Fibroblast of lung (primary cell): ENCODE data around the gene QPCTL. TPM values are rescaled to one million over a fixed set of nuclear protein-coding genes. Genes with fewer than 3 reads are reported as not detected.

Source experiments
- DNase-seq, 2 donors: peaks; one replicate each; pipeline versions ENCODE4 v3.0.0 to v3.0.0-alpha.2; 2010; ENCODE audit warnings: low read depth in 2 of 2
- H2AFZ ChIP-seq: 2 replicates; pipeline ENCODE4 v1.5.1; 2012; ENCODE audit warnings: low read length, control low read depth, inconsistent platforms
- H3K27ac ChIP-seq: 2 replicates; pipeline ENCODE4 v1.5.1; 2011; ENCODE audit warnings: low read length, control low read depth; ENCODE audit not compliant: insufficient read depth
- H3K27me3 ChIP-seq: 2 replicates; pipeline ENCODE4 v1.5.1; 2011; ENCODE audit warnings: mild to moderate bottlenecking, low read length; ENCODE audit not compliant: control insufficient read depth, insufficient read depth
- H3K36me3 ChIP-seq: 2 replicates; pipeline ENCODE4 v1.5.1; 2011; ENCODE audit warnings: low read length; ENCODE audit not compliant: control insufficient read depth, insufficient read depth
- H3K4me1 ChIP-seq: 2 replicates; pipeline ENCODE4 v1.5.1; 2011; ENCODE audit warnings: low read length; ENCODE audit not compliant: control insufficient read depth, insufficient read depth; ENCODE audit errors: extremely low read depth
- H3K4me2 ChIP-seq: 2 replicates; pipeline ENCODE4 v1.5.1; 2011; ENCODE audit warnings: low read length, control low read depth; ENCODE audit not compliant: insufficient read depth; ENCODE audit errors: extremely low read depth
- H3K4me3 ChIP-seq, 4 experiments: fragments of 200-600 bp in 1 of 4; sonication (generic) in 1 of 4; replicated peaks in 1 of 4; 2 replicates each; pipeline ENCODE4 v1.5.1; 2011 to 2016; ENCODE audit warnings: low read length in 4 of 4, low read depth in 3 of 4, mild to moderate bottlenecking in 3 of 4, control low read depth in 2 of 4, inconsistent platforms in 1 of 4, mixed read lengths in 1 of 4; ENCODE audit not compliant: insufficient read depth in 1 of 4; ENCODE audit errors: control extremely low read depth in 1 of 4
- H3K79me2 ChIP-seq: 2 replicates; pipeline ENCODE4 v1.5.1; 2012; ENCODE audit warnings: mild to moderate bottlenecking, low read length, inconsistent platforms; ENCODE audit not compliant: control insufficient read depth, insufficient read depth
- H3K9ac ChIP-seq: 2 replicates; pipeline ENCODE4 v1.5.1; 2011; ENCODE audit warnings: mild to moderate bottlenecking, low read length, control low read depth; ENCODE audit not compliant: insufficient read depth
- H3K9me3 ChIP-seq: 2 replicates; pipeline ENCODE4 v1.5.1; 2012; ENCODE audit warnings: low read depth, low read length; ENCODE audit not compliant: control insufficient read depth, insufficient read depth
- H4K20me1 ChIP-seq: 2 replicates; pipeline ENCODE4 v1.5.1; 2011; ENCODE audit warnings: low read length; ENCODE audit not compliant: control insufficient read depth, insufficient read depth; ENCODE audit errors: extremely low read depth
- EZH2 ChIP-seq: IDR thresholded peaks from 2 replicates; pipeline ENCODE4 v1.5.1; 2012; ENCODE audit warnings: low read length, control low read depth, mild to moderate bottlenecking; ENCODE audit errors: missing control alignments
- polyA plus RNA-seq, 2 donors: library from polyadenylated mRNA; depleted of rRNA in 1 of 2; stranded (reverse) in 1 of 2; unstranded in 1 of 2; fragments of >200 nt; gene quantifications; 2 replicates each; pipeline ENCODE4 v1.2.1, GENCODE V29; 2011 to 2012; ENCODE audit warnings: missing spikeins in 1 of 2
- total RNA-seq: library from RNA; depleted of rRNA; stranded (reverse); fragments of >200 nt; gene quantifications from 2 replicates; pipeline ENCODE4 v1.2.1, GENCODE V29; 2014
- TF ChIP-seq, protein P1 (sequence below), 2 donors: IDR thresholded peaks in 1 of 2; conservative IDR thresholded peaks in 1 of 2; 1 replicate in 1 of 2; 2 replicates in 1 of 2; pipeline ENCODE4 v1.5.1; 2011 to 2012; ENCODE audit warnings: low read length in 2 of 2, control low read depth in 1 of 2, inconsistent platforms in 1 of 2, low read depth in 1 of 2, mild to moderate bottlenecking in 1 of 2

QPCTL gene
- total and polyA plus RNA-seq, 2 donors (not counting 1 experiment from before 2014, with no cell fraction given) = 5.8 to 9.4 TPM

DNA sequence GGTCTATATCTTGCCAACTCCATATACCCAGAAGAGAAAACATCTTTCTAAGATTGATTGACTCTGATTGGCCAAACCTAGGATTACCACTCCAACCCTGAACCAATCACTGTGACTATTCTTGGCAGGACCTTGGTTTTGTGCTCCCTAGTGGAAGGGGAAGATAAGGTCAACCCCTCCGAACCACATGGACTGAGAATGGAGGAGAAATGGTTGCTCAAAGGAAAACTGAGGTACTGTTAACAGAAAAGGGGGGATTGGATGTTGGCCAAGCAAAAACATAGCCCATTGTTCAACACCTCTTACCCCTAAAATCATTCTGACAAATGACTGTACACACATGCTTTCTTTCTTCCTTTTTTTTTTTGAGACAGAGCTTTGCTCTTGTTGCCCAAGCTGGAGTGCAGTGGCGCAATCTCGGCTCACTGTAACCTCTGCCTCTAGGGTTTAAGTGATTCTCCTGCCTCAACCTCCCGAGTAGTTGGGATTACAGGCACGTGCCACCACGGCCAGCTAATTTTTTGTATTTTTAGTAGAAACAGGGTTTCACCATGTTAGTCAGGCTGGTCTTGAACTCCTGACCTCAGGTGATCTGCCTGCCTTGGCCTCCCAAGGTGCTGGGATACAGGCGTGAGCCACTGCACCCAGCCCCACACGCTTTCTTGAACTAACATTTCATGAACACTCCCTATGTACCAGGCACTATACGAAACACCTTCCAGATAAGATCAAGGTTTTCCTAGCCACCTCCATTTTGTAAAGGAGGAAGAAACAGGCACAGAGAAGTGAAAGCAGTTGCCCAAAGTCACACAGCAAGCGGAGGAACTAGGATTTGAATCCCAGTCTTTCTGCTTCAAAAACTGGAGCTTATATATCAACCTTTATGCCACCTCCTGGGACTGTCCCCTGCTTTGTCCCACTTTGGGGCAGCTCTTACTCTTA, 47.3 kb downstream of the QPCTL start:
- TF ChIP-seq EZH2 = no peak
- TF ChIP-seq, protein P1, sequence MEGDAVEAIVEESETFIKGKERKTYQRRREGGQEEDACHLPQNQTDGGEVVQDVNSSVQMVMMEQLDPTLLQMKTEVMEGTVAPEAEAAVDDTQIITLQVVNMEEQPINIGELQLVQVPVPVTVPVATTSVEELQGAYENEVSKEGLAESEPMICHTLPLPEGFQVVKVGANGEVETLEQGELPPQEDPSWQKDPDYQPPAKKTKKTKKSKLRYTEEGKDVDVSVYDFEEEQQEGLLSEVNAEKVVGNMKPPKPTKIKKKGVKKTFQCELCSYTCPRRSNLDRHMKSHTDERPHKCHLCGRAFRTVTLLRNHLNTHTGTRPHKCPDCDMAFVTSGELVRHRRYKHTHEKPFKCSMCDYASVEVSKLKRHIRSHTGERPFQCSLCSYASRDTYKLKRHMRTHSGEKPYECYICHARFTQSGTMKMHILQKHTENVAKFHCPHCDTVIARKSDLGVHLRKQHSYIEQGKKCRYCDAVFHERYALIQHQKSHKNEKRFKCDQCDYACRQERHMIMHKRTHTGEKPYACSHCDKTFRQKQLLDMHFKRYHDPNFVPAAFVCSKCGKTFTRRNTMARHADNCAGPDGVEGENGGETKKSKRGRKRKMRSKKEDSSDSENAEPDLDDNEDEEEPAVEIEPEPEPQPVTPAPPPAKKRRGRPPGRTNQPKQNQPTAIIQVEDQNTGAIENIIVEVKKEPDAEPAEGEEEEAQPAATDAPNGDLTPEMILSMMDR (conservative IDR thresholded peaks at IDR 0.05 in 1 of 2, IDR thresholded peaks at IDR 0.05 in 1 of 2; ENCODE audit: low read depth in 1 of 2, low read length in 2 of 2) = no peak
- H3K4me1 ChIP-seq = no peaks in the 10 kb centered on the region
- no peak overlapping the region for H3K27ac ChIP-seq
- H3K27me3 ChIP-seq = peaks cover 7% of the 10 kb centered on the region
- H3K79me2 ChIP-seq = no peaks in the 10 kb centered on the region
- H2AFZ ChIP-seq = no peak overlapping the region
- H3K9me3 ChIP-seq = no peaks in the 10 kb centered on the region
- DNase-seq = no peak
- no peaks in the 10 kb centered on the region for H3K36me3 ChIP-seq
- H3K4me3 ChIP-seq = no peak overlapping the region
- H4K20me1 ChIP-seq = no peaks in the 10 kb centered on the region
- no peak overlapping the region for H3K4me2 ChIP-seq
- no peak overlapping the region for H3K9ac ChIP-seq

DNA sequence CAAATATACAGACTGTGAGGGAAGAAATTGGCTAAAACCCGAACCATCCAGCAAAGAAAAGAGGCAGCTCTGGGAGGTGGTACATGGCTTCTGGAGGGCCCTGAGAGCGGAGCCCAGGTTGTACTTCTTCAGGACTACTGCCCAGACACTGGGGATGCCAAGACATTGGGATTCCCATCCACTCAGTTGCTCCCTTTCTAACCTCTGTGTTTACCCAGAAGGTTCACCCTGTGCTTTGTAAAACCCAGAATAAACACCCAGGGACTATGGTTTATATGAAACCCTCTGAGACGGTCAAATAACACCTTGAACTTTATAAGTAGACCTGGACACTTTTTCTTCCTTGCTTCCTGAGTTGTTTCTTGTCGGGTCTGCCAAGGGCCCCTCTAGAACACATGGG, 50.5 kb downstream of the QPCTL start:
- Histone ChIP-seq H3K4me2 (no peak overlapping the region), H3K9ac (no peak overlapping the region), H3K27me3 (peaks cover 15% of the 10 kb centered on the region), H3K79me2 (no peaks in the 10 kb centered on the region), H3K27ac (no peak overlapping the region), H3K9me3 (no peaks in the 10 kb centered on the region), H4K20me1 (no peaks in the 10 kb centered on the region), H3K4me1 (no peaks in the 10 kb centered on the region), H2AFZ (no peak overlapping the region), H3K4me3 (no peak overlapping the region), H3K36me3 (no peaks in the 10 kb centered on the region)
- TF ChIP-seq, protein P1 (conservative IDR thresholded peaks at IDR 0.05 in 1 of 2, IDR thresholded peaks at IDR 0.05 in 1 of 2; ENCODE audit: low read depth in 1 of 2, low read length in 2 of 2) = no peak
- TF ChIP-seq EZH2 = no peak
- no peak for DNase-seq

DNA sequence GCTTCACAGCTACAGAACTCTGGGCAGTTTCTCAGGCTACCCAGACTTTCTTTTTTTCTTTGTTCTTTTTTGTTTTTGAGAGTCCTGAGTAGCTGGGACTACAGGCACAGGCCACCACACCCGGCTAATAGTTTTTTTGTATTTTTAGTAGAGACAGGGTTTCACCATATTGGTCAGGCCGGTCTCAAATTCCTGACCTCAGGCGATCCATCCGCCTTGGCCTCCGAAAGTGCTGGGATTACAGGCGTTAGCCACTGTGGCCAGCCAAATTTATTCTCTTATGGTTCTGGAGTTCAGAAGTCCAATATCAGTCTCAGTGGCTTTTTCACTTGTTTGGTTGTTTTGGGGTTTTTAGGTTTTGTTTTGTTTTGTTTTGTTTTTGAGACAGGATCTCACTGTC, 53.1 kb downstream of the QPCTL start:
- Histone ChIP-seq H3K4me2 (no peak overlapping the region), H2AFZ (no peak overlapping the region), H3K4me3 (no peak overlapping the region), H3K27me3 (peaks cover 15% of the 10 kb centered on the region), H3K4me1 (no peaks in the 10 kb centered on the region), H3K79me2 (no peaks in the 10 kb centered on the region), H3K9me3 (no peaks in the 10 kb centered on the region), H4K20me1 (no peaks in the 10 kb centered on the region), H3K36me3 (no peaks in the 10 kb centered on the region), H3K27ac (no peak overlapping the region), H3K9ac (no peak overlapping the region)
- TF ChIP-seq EZH2 = no peak
- TF ChIP-seq, protein P1 (conservative IDR thresholded peaks at IDR 0.05 in 1 of 2, IDR thresholded peaks at IDR 0.05 in 1 of 2; ENCODE audit: low read depth in 1 of 2, low read length in 2 of 2) = no peak
- DNase-seq = no peak
